ENCODE results near the gene TUBB3. TPM values are rescaled to one million over a fixed set of nuclear protein-coding genes. Genes with fewer than 3 reads are reported as not detected.
A peak's percentile ranks its signal among the peaks of the same experiment; 100 is the strongest.

The TUBB3 gene
- total RNA-seq, 1 experiment from 2014 or later, result 164 TPM

DNA sequence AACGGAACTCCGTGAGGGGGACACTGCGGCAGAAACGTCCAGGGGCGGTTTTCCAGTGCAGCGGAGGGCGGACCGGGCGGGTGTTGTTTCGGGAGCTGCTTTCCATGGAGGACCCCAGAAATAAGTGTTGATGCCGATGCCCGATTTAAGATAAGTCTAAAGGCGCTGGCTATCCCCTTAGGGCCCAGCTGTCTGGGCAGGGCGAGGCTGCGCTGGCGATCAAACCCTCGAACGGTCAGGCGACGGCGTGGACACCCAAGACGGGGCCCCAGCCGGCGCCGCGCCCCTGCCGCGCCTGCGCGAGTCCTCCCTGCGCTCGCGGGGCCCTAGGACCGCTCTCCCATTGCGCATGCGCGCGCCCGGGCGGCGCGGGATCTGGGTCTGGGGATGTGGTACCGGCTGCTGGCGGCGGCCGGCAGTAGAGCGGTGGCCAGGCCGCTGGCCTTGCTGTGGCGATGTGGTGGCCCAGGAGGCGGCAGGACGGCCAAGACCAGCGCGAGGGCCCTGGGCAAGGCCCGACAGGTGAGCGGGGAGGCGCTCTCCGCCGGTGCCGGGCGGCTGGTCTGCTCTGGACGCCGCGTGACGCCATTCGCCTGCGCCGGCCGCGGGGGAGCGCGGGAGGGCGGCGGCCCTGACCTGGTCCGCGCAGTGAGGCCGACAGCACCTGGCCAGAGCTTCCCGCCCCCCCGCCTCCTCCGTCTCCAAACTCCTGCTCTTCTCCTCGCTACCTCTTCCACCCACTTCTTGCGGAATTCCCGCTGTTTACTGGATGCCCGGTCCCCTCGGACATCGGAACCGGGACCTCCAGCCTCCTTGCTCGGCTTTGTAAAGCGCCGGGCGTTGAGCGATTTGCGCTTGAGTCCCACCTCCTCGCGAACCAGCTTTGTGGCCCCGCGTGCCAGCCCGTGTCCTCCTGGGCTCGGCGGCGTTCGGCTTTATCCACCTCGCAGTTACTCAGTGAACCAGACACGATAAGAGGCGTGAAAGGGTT is 49.4 kb downstream of the TUBB3 start:
- Mint-ChIP-seq H3K9me3 (peaks cover 16 to 22% of the 10 kb centered on the region in 2 experiments), H3K27me3 (ENCODE audit: low read depth) (peaks cover 20% of the 10 kb centered on the region), H3K4me1 (peaks cover 12 to 16% of the 10 kb centered on the region in 2 experiments), H3K27ac (peak overlapping the region; percentile 98 to 99 (median 99)), H3K4me3 (peak overlapping the region; percentile 97 to 99), H3K36me3 (ENCODE audit: insufficient read depth in 1 of 3, low read depth in 3 of 3) (peaks cover 21 to 39% (median 35%) of the 10 kb centered on the region in 3 experiments)
- no peak overlapping the region for H3K23ac ChIP-seq (ENCODE audit: insufficient read length, low read depth, low read length)
- H3K23me2 ChIP-seq (ENCODE audit: insufficient read length, low read depth, low read length, poor library complexity, severe bottlenecking), result peaks cover 13% of the 10 kb centered on the region
- no peak overlapping the region for H2BK120ac ChIP-seq (ENCODE audit: low read depth, low read length, poor library complexity, severe bottlenecking)
- H3K9me3 ChIP-seq (ENCODE audit: control insufficient read depth, low read depth, low read length), result no peaks in the 10 kb centered on the region
- TF ChIP-seq, protein P1, sequence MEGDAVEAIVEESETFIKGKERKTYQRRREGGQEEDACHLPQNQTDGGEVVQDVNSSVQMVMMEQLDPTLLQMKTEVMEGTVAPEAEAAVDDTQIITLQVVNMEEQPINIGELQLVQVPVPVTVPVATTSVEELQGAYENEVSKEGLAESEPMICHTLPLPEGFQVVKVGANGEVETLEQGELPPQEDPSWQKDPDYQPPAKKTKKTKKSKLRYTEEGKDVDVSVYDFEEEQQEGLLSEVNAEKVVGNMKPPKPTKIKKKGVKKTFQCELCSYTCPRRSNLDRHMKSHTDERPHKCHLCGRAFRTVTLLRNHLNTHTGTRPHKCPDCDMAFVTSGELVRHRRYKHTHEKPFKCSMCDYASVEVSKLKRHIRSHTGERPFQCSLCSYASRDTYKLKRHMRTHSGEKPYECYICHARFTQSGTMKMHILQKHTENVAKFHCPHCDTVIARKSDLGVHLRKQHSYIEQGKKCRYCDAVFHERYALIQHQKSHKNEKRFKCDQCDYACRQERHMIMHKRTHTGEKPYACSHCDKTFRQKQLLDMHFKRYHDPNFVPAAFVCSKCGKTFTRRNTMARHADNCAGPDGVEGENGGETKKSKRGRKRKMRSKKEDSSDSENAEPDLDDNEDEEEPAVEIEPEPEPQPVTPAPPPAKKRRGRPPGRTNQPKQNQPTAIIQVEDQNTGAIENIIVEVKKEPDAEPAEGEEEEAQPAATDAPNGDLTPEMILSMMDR (conservative IDR thresholded peaks at IDR 0.05), result 0 out of 3 replicates have a peak, but pooled peaks have one; percentile 15
- no peaks in the 10 kb centered on the region for H3K4me1 ChIP-seq (ENCODE audit: insufficient read depth, low read length)
- H3K4ac ChIP-seq (ENCODE audit: low read depth, low read length), result no peak overlapping the region; the same call in 1 of the 2 replicates
- peak overlapping the region; percentile 21 for H3K27ac ChIP-seq (ENCODE audit: insufficient read length, low read depth, low read length)
- no peak overlapping the region for H4K91ac ChIP-seq (ENCODE audit: insufficient read length, low read depth, low read length)
- DNase-seq, result peak; percentile 90
- peak overlapping the region; percentile 37 for H3K56ac ChIP-seq (ENCODE audit: insufficient read length, low read depth, low read length)
- peak overlapping the region; percentile 69; the same call in 1 of the 2 replicates for H2BK15ac ChIP-seq (ENCODE audit: low read depth, low read length)
- no peaks in the 10 kb centered on the region for H3K27me3 ChIP-seq (ENCODE audit: insufficient read depth, low read length)
- no peaks in the 10 kb centered on the region for H4K20me1 ChIP-seq (ENCODE audit: control insufficient read depth, insufficient read depth, insufficient read length)
- no CpG with 5 or more reads among the region's 104 CpGs for WGBS (ENCODE audit: extremely low coverage, insufficient read length, low lambda C conversion rate)
- H3K4me2 ChIP-seq (ENCODE audit: insufficient read depth, insufficient read length, low read length), result peak overlapping the region; percentile 77
- H3K79me1 ChIP-seq (ENCODE audit: insufficient read depth, low read depth, low read length, poor library complexity, severe bottlenecking), result peaks cover 2% of the 10 kb centered on the region
- peak overlapping the region; percentile 100 for H3K14ac ChIP-seq (ENCODE audit: insufficient read depth, low read length)
- H2AFZ ChIP-seq (ENCODE audit: low read length), result no peak overlapping the region
- H3K18ac ChIP-seq (ENCODE audit: insufficient read length, low read depth, low read length), result peak overlapping the region; percentile 100
- no peak overlapping the region for H4K8ac ChIP-seq (replicated peaks; ENCODE audit: insufficient read length, low read depth, low read length)
- no peak overlapping the region for H2BK20ac ChIP-seq (ENCODE audit: low read depth, low read length, poor library complexity, severe bottlenecking)
- H2BK12ac ChIP-seq (ENCODE audit: insufficient read length, low read depth, low read length), result peak overlapping the region; percentile 91
- peak overlapping the region; percentile 50 for H4K5ac ChIP-seq (ENCODE audit: insufficient read length, low read depth, low read length)
- no peak overlapping the region for H3T11ph ChIP-seq (ENCODE audit: low read length)
- H2BK5ac ChIP-seq (ENCODE audit: insufficient read length, low read length), result peak overlapping the region; percentile 98
- H3K79me2 ChIP-seq (ENCODE audit: insufficient read depth, low read length), result peaks cover 4% of the 10 kb centered on the region; the same call in 1 of the 2 replicates
- no peak overlapping the region for H2AK5ac ChIP-seq (ENCODE audit: insufficient read length, low read length)
- peak overlapping the region; percentile 98 for H3K9ac ChIP-seq (ENCODE audit: extremely low read depth, insufficient read length, low read length)
